ENCODE measurements around the gene TVP23C.

The TVP23C gene

GRCh38 chr17:15510361-15510760, 52.9 kb downstream of the TVP23C start:
- no peak overlapping the region for H3K9ac ChIP-seq (ENCODE audit: low read length)
- no peak overlapping the region for H3K4me3 ChIP-seq (ENCODE audit: insufficient read depth, low read length, poor library complexity, severe bottlenecking)
- H3K4me2 ChIP-seq (ENCODE audit: low read depth, low read length, poor library complexity, severe bottlenecking): no peak overlapping the region
- TF ChIP-seq EZH2phosphoT487 (conservative IDR thresholded peaks at IDR 0.05; ENCODE audit: low read length) (no peak), CTCF (IDR thresholded peaks at IDR 0.05; ENCODE audit: insufficient read depth, low read length, poor library complexity, severe bottlenecking) (no peak)
- H3K27me3 ChIP-seq (ENCODE audit: low read length): no peaks in the 10 kb centered on the region
- no peaks in the 10 kb centered on the region for H4K20me1 ChIP-seq (ENCODE audit: low read depth, low read length)
- no peaks in the 10 kb centered on the region for H3K9me2 ChIP-seq (replicated peaks; ENCODE audit: insufficient read depth, low read length)
- no peaks in the 10 kb centered on the region for H3K36me3 ChIP-seq (ENCODE audit: low read length)
- H2AFZ ChIP-seq (ENCODE audit: low read depth, low read length, severe bottlenecking): no peak overlapping the region
- H3K9me3 ChIP-seq (ENCODE audit: insufficient read depth, low read length): no peaks in the 10 kb centered on the region
- H3F3A ChIP-seq (ENCODE audit: insufficient read depth): no peaks in the 10 kb centered on the region
- no peak overlapping the region for H3K27ac ChIP-seq (ENCODE audit: low read depth, low read length)
- H3K79me2 ChIP-seq (ENCODE audit: insufficient read depth, low read length): no peaks in the 10 kb centered on the region

GRCh38 chr17:15509095-15509494, 54.2 kb downstream of the TVP23C start:
- H3K36me3 ChIP-seq (ENCODE audit: low read length): no peaks in the 10 kb centered on the region
- no peak overlapping the region for H2AFZ ChIP-seq (ENCODE audit: low read depth, low read length, severe bottlenecking)
- H3K27ac ChIP-seq (ENCODE audit: low read depth, low read length): no peak overlapping the region

GRCh38 chr17:15508466-15508865, 54.8 kb downstream of the TVP23C start:
- no peaks in the 10 kb centered on the region for H3F3A ChIP-seq (ENCODE audit: insufficient read depth)
- no peaks in the 10 kb centered on the region for H3K9me3 ChIP-seq (ENCODE audit: insufficient read depth, low read length)
- TF ChIP-seq EZH2phosphoT487 (conservative IDR thresholded peaks at IDR 0.05; ENCODE audit: low read length) (no peak), CTCF (IDR thresholded peaks at IDR 0.05; ENCODE audit: insufficient read depth, low read length, poor library complexity, severe bottlenecking) (no peak)
- no peaks in the 10 kb centered on the region for H3K36me3 ChIP-seq (ENCODE audit: low read length)
- H3K9me2 ChIP-seq (replicated peaks; ENCODE audit: insufficient read depth, low read length): no peaks in the 10 kb centered on the region
- H2AFZ ChIP-seq (ENCODE audit: low read depth, low read length, severe bottlenecking): no peak overlapping the region
- H3K27ac ChIP-seq (ENCODE audit: low read depth, low read length): no peak overlapping the region
- no peaks in the 10 kb centered on the region for H3K27me3 ChIP-seq (ENCODE audit: low read length)
- H3K4me2 ChIP-seq (ENCODE audit: low read depth, low read length, poor library complexity, severe bottlenecking): no peak overlapping the region
- no peak overlapping the region for H3K9ac ChIP-seq (ENCODE audit: low read length)
- no peak overlapping the region for H3K4me3 ChIP-seq (ENCODE audit: insufficient read depth, low read length, poor library complexity, severe bottlenecking)
- no peaks in the 10 kb centered on the region for H3K79me2 ChIP-seq (ENCODE audit: insufficient read depth, low read length)
- no peaks in the 10 kb centered on the region for H4K20me1 ChIP-seq (ENCODE audit: low read depth, low read length)

More at GRCh38 chr17:15509095-15509494, 54.2 kb downstream of the TVP23C start:
- no peaks in the 10 kb centered on the region for H4K20me1 ChIP-seq (ENCODE audit: low read depth, low read length)
- no peaks in the 10 kb centered on the region for H3K9me2 ChIP-seq (replicated peaks; ENCODE audit: insufficient read depth, low read length)
- no peak overlapping the region for H3K9ac ChIP-seq (ENCODE audit: low read length)
- H3F3A ChIP-seq (ENCODE audit: insufficient read depth): no peaks in the 10 kb centered on the region
- TF ChIP-seq CTCF (IDR thresholded peaks at IDR 0.05; ENCODE audit: insufficient read depth, low read length, poor library complexity, severe bottlenecking) (no peak), EZH2phosphoT487 (conservative IDR thresholded peaks at IDR 0.05; ENCODE audit: low read length) (no peak)
- no peak overlapping the region for H3K4me3 ChIP-seq (ENCODE audit: insufficient read depth, low read length, poor library complexity, severe bottlenecking)
- H3K4me2 ChIP-seq (ENCODE audit: low read depth, low read length, poor library complexity, severe bottlenecking): no peak overlapping the region
- no peaks in the 10 kb centered on the region for H3K79me2 ChIP-seq (ENCODE audit: insufficient read depth, low read length)
- H3K27me3 ChIP-seq (ENCODE audit: low read length): no peaks in the 10 kb centered on the region
- H3K9me3 ChIP-seq (ENCODE audit: insufficient read depth, low read length): no peaks in the 10 kb centered on the region
